K562 (cell line): ENCODE results near the gene UNKL. TPM values are rescaled to one million over a fixed set of nuclear protein-coding genes. Genes with fewer than 3 reads are reported as not detected.
A peak's percentile ranks its signal among the peaks of the same experiment; 100 is the strongest.

ENCODE experiments used
- CBFA2T2 ChIP-seq: fragments of 450-650 bp; conservative IDR thresholded peaks from 2 replicates; pipeline ENCODE4 v1.6.1; 2017; ENCODE audit warnings: mild to moderate bottlenecking
- CREB3L1 ChIP-seq: fragments of 450-650 bp; IDR thresholded peaks from 2 replicates; pipeline ENCODE4 v1.6.1; 2014; ENCODE audit warnings: low read depth, mild to moderate bottlenecking, moderate library complexity, borderline replicate concordance
- CREM ChIP-seq: IDR thresholded peaks from 2 replicates; pipeline ENCODE4 v1.6.1; 2014; ENCODE audit warnings: antibody characterized with exemption, low read depth
- DPF2 ChIP-seq: fragments of 450-650 bp; IDR thresholded peaks from 2 replicates; pipeline ENCODE4 v1.6.1; 2016
- ELF1 ChIP-seq: fragments of 200-800 bp; sonication (Bioruptor generic); IDR thresholded peaks from 2 replicates; pipeline ENCODE4 v1.6.1; 2016; ENCODE audit warnings: missing genetic modification characterization, missing compliant biosample characterization
- EZH2 ChIP-seq: IDR thresholded peaks from 2 replicates; pipeline ENCODE4 v1.6.1; 2012; ENCODE audit warnings: low read depth, mild to moderate bottlenecking, inconsistent platforms, low read length, borderline replicate concordance
- GTF2A2 ChIP-seq: IDR thresholded peaks from 2 replicates; pipeline ENCODE4 v1.6.1; 2016; ENCODE audit warnings: mild to moderate bottlenecking, missing genetic modification characterization, missing compliant biosample characterization
- HOXB6 ChIP-seq: fragments of 250-450 bp; sonication (Bioruptor Pico); IDR thresholded peaks from 2 replicates; pipeline ENCODE4 v1.5.1; 2022; ENCODE audit warnings: mild to moderate bottlenecking, borderline replicate concordance
- JUND ChIP-seq, 2 experiments: IDR thresholded peaks; 2 replicates in 1 of 2; 3 replicates in 1 of 2; pipeline ENCODE4 v1.6.1; 2011; ENCODE audit warnings: borderline replicate concordance in 2 of 2, low read depth in 2 of 2, low read length in 2 of 2, improper control_type of control experiment in 1 of 2, missing biosample characterization in 1 of 2, missing genetic modification characterization in 1 of 2, missing genetic modification reagents in 1 of 2
- MAFF ChIP-seq: IDR thresholded peaks from 2 replicates; pipeline ENCODE4 v1.6.1; 2012; ENCODE audit warnings: low read length, improper control_type of control experiment
- NFYB ChIP-seq: IDR thresholded peaks from 2 replicates; pipeline ENCODE4 v1.6.1; 2011; ENCODE audit warnings: mild to moderate bottlenecking, moderate library complexity; ENCODE audit not compliant: insufficient read length; ENCODE audit errors: extremely low read depth
- NR2C1 ChIP-seq, 2 experiments: fragments of 450-650 bp; IDR thresholded peaks; 2 replicates each; pipeline ENCODE4 v1.6.1; 2017; ENCODE audit warnings: mild to moderate bottlenecking in 2 of 2, antibody characterized with exemption in 1 of 2, inconsistent platforms in 1 of 2, missing compliant biosample characterization in 1 of 2, missing genetic modification characterization in 1 of 2
- POLR2G ChIP-seq: fragments of 200-400 bp; formaldehyde crosslinking; IDR thresholded peaks from 2 replicates; pipeline ENCODE4 v1.6.1; 2017; ENCODE audit warnings: low read depth, mild to moderate bottlenecking, antibody characterized with exemption, low read length, moderate library complexity
- RB1 ChIP-seq: fragments of 450-650 bp; IDR thresholded peaks from 2 replicates; pipeline ENCODE4 v1.6.1; 2017; ENCODE audit warnings: low read depth, mild to moderate bottlenecking
- TAF7 ChIP-seq: fragments of 450-650 bp; IDR thresholded peaks from 2 replicates; pipeline ENCODE4 v1.6.1; 2016; ENCODE audit warnings: missing genetic modification characterization, missing compliant biosample characterization
- TCF7 ChIP-seq: sonication (generic); IDR thresholded peaks from 2 replicates; pipeline ENCODE4 v1.6.1; 2016; ENCODE audit warnings: antibody characterized with exemption, borderline replicate concordance
- TFAP4 ChIP-seq: sonication (generic); formaldehyde crosslinking; IDR thresholded peaks from 2 replicates; pipeline ENCODE4 v1.8.0; 2022; ENCODE audit warnings: missing genetic modification reagents, mild to moderate bottlenecking, moderate library complexity, borderline replicate concordance
- TGIF2 ChIP-seq: sonication (generic); formaldehyde crosslinking; IDR thresholded peaks from 2 replicates; pipeline ENCODE4 v1.8.1; 2022; ENCODE audit warnings: mild to moderate bottlenecking, missing genetic modification reagents, moderate library complexity
- ZBTB7A ChIP-seq: IDR thresholded peaks from 2 replicates; pipeline ENCODE4 v1.6.1; 2011; ENCODE audit warnings: low read depth, mild to moderate bottlenecking, low read length, moderate library complexity, borderline replicate concordance; ENCODE audit not compliant: control insufficient read depth
- ZNF140 ChIP-seq: fragments of 250-450 bp; sonication (Bioruptor Pico); IDR thresholded peaks from 2 replicates; pipeline ENCODE4 v1.8.0; 2021; ENCODE audit warnings: moderate library complexity, mild to moderate bottlenecking, inconsistent platforms
- ZNF408 ChIP-seq: fragments of 250-450 bp; sonication (Bioruptor Pico); IDR thresholded peaks from 2 replicates; pipeline ENCODE4 v1.4.0; 2020; ENCODE audit warnings: low read depth, mild to moderate bottlenecking, moderate library complexity
- polyA plus RNA-seq, 8 experiments: library from polyadenylated mRNA; depleted of rRNA in 4 of 8; stranded (reverse) in 5 of 8; unstranded in 3 of 8; fragments of >200 nt; fragmentation: Nextera tagmentation in 2 of 8; fragmentation: Illumina TruSeq in 1 of 8; extraction: Ambion mirVana in 2 of 8; extraction: Trizol in 1 of 8; gene quantifications; 2 replicates each; pipeline versions ENCODE4 v1.2.1 to v1.2.3, GENCODE V29; 2011 to 2014; ENCODE audit warnings: inconsistent platforms in 1 of 8, missing spikeins in 1 of 8
- total RNA-seq, 7 experiments: library from RNA; depleted of rRNA in 6 of 7; stranded (reverse); fragments of >200 nt in 6 of 7; fragmentation: Illumina TruSeq in 2 of 7; extraction: Trizol in 2 of 7; gene quantifications; 2 replicates each; pipeline versions ENCODE4 v1.2.1 to v1.2.3, GENCODE V29; 2011 to 2021; ENCODE audit warnings: low replicate concordance in 1 of 7
- TF ChIP-seq, protein P1 (sequence below): fragments of 200-400 bp; formaldehyde crosslinking; IDR thresholded peaks from 2 replicates; pipeline ENCODE4 v1.6.1; 2017; ENCODE audit warnings: mild to moderate bottlenecking, low read depth, low read length, moderate library complexity

UNKL gene
- total and polyA plus RNA-seq, 9 of the 15 experiments (the other 6 are each of a cell fraction or from before 2014, with no cell fraction given), result 0.37 to 30.2 (median 5.1) TPM

DNA sequence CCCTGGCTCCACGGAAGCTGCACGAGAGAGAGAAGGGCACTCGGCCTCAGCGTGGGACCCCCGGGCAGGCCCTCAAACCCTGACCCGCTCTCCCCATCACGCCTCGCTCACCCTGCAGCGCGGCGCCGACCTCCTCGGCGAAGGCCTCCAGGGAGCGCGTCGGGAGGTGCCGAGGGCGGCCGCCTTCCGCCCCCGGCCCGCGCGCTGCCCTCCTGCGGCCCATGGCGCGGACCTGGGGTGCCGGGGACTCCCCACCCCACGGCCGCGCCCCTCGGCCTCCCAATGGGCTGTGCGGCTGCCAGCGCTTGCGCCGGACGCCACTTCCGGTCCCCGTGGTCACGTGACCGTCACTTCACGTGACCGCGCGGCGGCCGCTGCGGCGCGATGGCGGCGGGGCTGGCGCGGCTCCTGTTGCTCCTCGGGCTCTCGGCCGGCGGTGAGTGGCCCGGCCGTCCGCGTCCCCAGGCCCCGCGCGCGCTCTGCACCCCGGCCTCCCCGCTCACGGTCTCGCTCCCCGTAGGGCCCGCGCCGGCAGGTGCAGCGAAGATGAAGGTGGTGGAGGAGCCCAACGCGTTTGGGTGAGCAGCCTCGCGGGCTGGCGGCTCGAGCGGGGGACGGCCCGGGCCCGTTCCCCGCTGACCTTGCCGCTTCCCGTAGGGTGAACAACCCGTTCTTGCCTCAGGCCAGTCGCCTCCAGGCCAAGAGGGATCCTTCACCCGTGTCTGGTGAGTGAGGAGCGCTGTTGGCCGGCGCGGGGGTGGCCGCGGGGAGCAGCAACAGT is 62.7 kb downstream of the UNKL start, which contains the start of the genes GNPTG and TSR3 (continued):
- TF ChIP-seq, protein P1, sequence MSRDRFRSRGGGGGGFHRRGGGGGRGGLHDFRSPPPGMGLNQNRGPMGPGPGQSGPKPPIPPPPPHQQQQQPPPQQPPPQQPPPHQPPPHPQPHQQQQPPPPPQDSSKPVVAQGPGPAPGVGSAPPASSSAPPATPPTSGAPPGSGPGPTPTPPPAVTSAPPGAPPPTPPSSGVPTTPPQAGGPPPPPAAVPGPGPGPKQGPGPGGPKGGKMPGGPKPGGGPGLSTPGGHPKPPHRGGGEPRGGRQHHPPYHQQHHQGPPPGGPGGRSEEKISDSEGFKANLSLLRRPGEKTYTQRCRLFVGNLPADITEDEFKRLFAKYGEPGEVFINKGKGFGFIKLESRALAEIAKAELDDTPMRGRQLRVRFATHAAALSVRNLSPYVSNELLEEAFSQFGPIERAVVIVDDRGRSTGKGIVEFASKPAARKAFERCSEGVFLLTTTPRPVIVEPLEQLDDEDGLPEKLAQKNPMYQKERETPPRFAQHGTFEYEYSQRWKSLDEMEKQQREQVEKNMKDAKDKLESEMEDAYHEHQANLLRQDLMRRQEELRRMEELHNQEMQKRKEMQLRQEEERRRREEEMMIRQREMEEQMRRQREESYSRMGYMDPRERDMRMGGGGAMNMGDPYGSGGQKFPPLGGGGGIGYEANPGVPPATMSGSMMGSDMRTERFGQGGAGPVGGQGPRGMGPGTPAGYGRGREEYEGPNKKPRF, result no peak
- no peak for TF ChIP-seq DPF2
- TF ChIP-seq TFAP4 (CRISPR knock-in tag), result peak; percentile 44; the same call in 1 of the 2 replicates
- TF ChIP-seq NFYB, result no peak
- TF ChIP-seq EZH2, result no peak
- TF ChIP-seq NR2C1 (IDR thresholded peaks at IDR 0.05), result no peak
- TF ChIP-seq NR2C1 (tag; IDR thresholded peaks at IDR 0.05), result no peak
- no peak; the same call in 1 of the 2 replicates for TF ChIP-seq TGIF2 (CRISPR knock-in tag)
- TF ChIP-seq TCF7, result no peak
- TF ChIP-seq JUND (IDR thresholded peaks at IDR 0.05; ENCODE audit: borderline replicate concordance, low read depth, low read length), result peak; percentile 61; the same call in 1 of the 2 replicates
- TF ChIP-seq JUND (tag; IDR thresholded peaks at IDR 0.05; ENCODE audit: borderline replicate concordance, low read depth, low read length), result no peak; the same call in 2 of the 3 replicates
- peak; percentile 99 for TF ChIP-seq ELF1 (tag)
- no peak for TF ChIP-seq GTF2A2 (tag)
- no peak for TF ChIP-seq ZNF408 (CRISPR knock-in tag)
- TF ChIP-seq MAFF, result no peak
- TF ChIP-seq ZBTB7A, result peak; percentile 68; the same call in 1 of the 2 replicates
- peak; percentile 86 for TF ChIP-seq POLR2G
- no peak for TF ChIP-seq TAF7 (tag)
- peak; percentile 93 for TF ChIP-seq RB1
- TF ChIP-seq CBFA2T2, result peak; percentile 92
- TF ChIP-seq CREB3L1, result peak; percentile 46; the same call in 1 of the 2 replicates
- no peak for TF ChIP-seq HOXB6 (CRISPR knock-in tag)
- TF ChIP-seq ZNF140, result no peak
- TF ChIP-seq CREM, result peak; percentile 92
